NOMO-1 treated with DMSO at 0.1 percent for 48 hours (cell line): ENCODE data around the gene OSBPL9.

ENCODE experiments used
- DNase-seq: peaks from one replicate; lab custom pipeline; 2025; ENCODE audit not compliant: unreplicated experiment; lab: John Stamatoyannopoulos, UW

The OSBPL9 gene

DNA sequence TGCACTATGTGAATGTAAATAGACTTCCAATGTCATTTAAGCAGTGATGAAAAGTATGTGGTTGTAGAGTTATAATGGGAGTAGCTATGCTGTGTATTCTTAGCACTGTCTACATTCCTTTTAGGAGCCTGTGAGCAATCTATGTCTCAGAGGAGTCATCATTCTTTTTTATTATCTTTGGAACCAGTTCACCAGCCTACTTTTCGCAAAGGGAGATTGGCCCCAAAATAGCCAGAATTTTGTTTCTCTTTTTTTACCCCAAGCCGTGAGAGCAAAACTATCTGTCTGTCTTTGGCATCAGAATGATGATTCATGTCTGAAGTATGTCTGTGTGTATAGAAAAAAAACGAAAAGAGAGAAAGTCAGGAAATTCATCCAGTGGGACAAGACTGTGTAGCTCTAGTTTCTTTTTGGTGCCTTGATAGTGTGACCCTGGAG lies 44.2 kb downstream of the OSBPL9 start:
- DNase-seq = no peak

DNA sequence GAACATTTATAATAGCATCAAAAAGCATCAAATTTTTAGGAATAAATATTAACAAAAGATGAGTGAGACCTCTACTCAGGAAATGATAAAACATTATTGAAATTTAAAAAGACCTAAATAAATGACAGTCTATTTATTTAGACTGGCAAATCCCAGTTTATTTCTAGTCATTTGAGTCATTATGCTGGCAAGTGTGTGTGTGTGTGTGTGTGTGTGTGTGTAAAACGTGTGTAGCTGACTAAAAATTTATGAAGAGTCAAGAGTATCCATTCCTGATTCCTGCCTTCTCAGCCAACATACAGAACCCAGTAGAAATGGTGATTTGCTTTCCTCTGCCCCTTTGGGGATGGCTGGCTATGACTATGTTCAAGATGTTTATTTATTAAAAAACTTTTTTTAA lies 46.2 kb downstream of the OSBPL9 start:
- DNase-seq = no peak

DNA sequence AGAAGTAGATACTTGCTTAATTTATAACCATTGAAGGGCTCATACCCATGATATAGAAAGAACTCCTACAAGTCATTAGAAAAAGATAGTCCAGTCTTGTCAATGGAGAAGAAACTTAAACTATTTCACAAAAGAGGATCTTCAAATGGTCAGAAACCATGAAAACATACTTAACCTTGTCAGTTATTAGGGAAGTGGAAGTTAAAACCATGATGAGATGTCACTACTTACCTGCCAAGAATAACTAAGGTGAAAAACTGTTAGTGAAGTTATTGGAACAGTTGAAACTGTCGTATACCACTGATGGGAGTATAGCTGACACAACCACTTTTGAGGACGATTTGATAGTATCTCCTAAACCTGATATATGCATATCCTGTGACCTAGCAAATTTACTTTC lies 46.8 kb downstream of the OSBPL9 start:
- peak; percentile 35 for DNase-seq

DNA sequence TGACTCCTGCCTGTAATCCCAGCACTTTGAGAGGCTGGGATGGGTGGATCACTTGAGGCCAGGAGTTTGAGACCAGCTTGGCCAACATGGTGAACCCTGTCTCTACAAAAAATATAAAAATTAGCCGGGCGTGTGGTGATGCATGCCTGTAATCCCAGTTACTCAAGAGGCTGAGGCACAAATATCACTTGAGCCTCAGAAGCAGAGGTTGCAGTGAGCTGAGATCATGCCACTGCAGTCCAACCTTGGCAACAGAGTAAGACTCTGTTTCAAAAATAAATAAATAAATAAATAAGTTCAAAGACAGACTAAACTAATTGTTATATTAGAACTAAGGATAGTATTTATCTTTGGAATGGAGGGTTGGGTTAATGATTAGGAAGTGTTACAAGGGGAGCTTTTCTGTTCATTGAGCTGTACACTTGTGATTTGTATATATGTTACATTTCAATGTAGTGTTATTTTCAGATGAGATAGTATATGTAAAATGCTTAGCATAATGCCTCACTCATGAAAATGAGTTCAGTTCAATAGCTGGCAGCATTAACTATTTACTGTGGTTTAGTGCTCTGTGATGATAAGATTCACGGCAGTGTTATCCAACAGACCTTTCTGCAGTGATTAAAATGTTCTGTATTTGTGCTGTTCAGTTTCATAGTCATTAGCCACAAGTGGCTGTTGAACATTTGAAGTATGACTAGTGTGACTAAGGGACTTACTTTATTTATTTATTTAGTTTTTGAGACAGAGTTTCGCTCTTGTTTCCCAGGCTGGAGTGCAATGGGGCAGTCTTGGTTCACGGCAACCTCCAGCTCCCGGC lies 47.7 kb downstream of the OSBPL9 start:
- no peak for DNase-seq

DNA sequence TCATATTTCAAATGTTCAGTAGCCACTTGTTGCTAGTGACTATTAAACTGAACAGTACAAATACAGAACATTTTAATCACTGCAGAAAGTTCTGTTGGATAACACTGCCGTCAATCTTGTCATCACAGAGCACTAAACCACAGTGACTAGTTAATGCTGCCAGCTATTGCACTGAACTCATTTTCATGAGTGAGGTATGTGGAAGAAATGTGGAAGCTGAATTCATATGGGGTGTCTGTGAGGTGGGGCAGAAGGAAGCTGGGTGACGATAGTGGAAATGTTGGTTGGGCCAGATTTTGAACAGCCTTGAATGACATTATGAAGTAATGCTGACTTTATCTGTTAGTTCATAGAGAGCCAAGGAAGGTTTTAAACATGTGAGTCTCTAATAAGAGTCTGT lies 49.6 kb downstream of the OSBPL9 start:
- DNase-seq = no peak

DNA sequence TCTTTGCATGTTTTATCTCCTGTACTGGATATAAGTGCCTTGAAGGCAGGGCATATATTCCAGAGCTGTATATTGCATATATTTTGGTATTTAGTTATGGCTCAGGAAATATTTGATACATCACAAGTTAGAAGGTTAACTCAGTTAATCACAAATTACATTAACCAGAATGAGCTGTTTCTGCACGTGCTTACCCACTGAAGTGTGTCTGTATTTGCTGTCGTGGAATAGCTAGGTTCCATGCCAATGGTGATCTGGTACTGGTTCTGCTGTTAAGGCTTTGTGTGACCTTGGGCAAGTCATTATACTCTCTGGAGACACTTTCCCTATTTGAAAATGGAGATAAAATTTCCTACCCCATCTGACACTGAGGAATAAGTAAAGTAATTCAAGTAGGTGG lies 50.7 kb downstream of the OSBPL9 start:
- no peak for DNase-seq

DNA sequence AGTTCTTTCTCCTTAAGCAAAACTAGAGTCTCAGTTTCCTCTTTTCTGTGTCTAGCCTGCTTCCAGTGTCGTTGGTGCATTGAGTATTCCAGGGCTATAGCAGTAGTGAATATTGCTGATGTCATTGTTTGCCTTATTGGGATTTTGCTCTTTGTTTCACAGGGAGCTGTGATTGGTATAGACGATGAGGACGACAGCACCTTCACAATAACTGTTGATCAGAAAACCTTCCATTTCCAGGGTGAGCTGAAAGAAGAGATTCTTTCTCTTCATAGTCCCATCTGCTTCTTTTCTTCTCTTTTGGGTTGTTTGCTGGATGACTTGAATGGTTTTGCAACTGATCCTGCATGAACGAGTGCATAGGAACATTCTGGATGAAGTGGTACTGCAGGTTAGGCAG lies 52.4 kb downstream of the OSBPL9 start:
- no peak for DNase-seq

DNA sequence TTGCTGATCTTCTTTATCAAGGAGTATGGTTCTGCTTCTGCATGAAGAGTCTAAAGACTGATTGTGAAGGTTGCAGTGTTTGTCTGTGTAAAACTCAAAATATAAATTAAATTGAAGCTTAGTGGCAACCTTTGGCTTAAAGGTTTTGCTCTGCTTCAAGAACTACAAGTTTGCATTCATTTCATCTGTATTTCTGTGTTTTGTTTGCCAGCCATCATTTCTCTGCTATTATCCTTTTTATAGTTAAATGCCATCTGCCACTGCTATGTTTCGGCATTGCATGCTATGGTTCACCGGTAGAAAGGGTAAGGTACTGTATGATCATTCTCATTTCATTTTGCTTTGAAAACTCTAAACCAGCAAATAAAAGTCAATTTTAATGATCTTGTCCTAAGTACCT lies 52.9 kb downstream of the OSBPL9 start:
- no peak for DNase-seq

DNA sequence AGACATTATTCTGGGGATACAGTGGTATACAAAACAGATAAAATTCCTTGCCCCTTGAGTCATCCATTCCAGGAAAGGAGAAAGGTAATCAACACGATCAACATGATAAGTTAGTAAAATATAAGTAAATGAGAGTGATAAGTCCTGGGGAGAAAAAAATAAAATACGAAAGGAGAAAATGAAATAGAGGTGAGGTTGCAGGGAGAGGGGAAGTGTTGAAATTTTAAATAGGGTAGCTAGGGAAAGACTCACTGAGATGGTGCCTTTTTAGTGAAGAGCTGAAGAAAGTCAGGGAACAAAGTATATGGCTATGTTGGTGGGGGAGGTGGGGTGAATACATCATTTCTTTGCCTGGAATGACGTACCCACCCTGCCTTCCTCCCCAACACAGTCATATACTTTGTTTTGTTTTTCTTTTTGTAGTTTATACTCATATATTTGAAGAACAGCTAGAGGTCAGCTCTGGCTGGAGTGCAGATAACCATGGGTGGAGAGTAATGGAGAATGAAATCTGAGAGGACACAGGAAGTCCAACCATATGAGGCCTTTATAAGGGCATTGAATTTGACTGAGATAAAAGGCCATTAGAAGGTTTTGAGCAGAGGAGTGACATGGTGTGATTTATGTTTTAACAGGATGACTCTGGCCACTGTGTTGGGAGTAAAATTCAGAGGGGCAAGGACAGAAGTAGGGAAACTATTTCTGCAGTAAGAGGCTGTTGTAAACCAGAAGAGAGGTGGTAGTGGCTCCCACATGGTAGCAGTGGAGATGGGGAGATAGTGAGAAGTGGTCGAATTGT lies 54.8 kb downstream of the OSBPL9 start:
- DNase-seq = no peak

DNA sequence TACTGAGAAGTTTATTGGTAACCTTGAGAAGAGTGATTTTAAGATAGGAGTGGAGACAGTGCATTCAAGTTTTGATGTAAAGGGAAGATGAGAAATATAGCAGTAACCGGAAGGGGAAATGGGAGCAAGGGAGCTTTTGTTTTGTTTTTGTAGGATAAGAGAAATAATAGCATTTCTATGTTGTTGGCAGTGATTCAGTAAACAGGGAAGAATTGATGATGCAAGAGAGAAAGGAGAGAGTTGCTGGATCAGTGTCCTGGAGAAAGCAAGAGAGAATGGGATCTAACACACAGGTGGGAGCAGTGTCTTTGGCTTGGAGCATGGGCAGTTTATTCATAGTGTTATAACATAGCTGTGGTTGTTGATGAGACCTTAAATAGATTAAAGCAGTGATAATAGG lies 56.4 kb downstream of the OSBPL9 start:
- no peak for DNase-seq

DNA sequence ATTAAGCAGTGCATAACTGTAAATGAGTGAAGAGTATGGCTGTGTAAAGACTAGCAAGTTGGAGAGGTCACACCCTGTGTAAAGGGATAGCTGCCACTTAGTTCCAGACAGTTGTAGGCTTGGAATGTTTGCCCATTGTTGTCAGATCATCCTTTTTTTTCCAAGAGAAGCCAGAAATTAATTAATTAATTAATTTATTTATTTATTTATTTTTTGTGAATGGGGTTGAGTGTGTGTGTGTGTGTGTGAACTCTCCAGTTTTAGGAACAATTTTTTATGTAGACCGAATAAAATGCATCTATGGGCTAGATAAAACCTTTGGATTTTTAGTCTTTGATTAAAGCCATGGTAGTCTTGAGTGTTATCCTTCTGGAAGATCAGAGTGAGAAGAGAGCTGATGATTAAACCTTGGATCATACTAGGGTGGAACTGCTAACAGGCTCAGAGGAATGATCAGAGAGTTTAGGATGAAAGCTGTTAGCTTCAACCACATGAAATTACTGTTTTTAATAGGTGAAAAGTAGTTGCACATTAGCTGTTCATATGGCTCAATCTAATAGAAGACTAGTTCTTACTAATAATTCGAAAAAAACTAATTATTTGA lies 58.4 kb downstream of the OSBPL9 start:
- DNase-seq = no peak

DNA sequence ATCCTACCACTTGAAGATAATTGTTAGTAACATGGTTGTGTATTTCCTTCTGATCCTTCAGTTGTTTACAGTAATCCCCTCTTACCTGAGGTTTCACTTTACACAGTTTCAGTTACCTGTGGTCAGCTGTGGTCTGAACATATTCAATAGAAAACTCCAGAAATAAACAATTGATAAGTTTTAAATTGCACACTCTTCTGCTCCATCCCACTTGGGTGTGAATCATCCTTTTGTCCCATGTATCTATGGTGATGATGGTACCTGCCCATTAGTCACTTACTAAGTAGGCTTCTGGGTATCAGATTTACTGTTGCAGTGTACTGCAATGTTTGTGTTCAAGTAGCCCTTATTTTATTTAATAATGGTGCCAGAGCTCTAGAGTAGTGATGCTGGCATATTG lies 62.5 kb downstream of the OSBPL9 start:
- DNase-seq = no peak

DNA sequence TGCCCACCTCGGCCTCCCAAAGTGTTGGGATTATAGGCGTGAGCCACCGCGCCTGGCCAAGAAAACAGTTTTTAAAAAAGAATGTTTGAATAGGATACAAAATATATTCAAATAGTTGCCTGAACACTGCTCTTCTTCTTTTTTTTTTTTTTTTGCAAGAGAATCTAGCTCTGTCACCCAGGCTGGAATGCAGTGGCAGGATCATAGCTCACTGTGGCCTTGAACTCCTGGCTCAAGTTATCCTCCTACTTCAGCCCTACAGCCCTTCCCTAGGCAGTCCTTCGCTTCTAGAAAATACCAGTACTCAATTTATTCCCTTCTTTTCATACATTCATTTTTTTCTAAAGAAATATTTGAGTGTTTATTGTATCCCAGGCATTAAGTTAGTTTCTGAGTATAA lies 67.9 kb downstream of the OSBPL9 start:
- no peak for DNase-seq

DNA sequence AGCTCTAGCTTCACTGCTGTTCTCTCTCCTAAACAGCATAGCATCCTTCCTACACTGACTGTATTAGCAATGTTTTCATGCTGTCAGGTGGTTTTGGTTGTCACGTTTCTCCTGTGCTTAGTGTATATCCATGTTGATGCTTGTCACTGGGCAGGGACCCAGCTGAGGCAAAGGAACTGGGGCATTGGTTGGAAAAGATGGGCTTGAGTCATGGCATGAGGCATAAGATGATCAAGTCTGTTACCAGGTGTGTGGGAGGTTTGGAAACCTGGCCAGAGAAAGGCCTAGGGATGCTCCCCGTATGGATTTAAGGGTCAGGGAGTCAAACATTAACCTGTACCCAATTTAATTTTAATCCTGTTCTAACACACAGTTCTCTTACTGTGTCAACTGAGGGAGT lies 69.6 kb downstream of the OSBPL9 start:
- no peak for DNase-seq

DNA sequence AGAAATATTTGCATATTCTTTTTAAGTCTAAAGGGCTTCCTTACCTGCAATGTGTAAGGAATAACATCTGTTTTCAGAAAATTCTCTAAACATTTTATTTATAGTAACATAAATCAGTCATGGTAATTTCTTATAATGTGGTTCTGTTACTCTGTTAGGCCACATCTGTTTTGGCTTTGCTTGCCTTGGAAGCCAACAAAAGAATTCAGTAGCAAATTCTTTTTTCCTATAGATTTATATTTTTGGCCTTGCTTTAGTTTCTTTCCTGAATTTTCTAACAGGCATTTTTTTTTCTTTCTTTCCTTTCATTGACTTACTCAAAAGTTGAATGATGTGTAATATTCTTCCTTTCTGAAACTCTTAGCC lies 72.2 kb downstream of the OSBPL9 start:
- no peak for DNase-seq

DNA sequence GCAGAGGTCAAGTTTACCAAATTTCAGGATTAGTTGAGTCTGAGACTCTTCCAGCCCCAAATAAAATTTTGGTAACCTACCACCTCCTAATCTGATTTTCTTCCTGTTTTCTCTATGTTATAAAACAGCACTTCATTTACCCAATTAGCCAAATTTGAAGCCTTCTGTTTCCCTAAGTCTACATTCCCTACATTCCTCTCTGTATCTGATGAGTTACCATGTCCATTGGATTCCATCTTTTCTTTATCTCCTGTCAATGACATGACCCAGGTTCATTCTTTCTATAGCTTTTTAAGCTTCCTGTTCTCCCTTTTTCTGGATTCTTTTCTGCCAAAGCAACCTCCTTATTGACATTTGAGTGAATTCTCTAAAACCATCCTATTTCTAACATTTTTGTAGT lies 72.8 kb downstream of the OSBPL9 start:
- DNase-seq = no peak

DNA sequence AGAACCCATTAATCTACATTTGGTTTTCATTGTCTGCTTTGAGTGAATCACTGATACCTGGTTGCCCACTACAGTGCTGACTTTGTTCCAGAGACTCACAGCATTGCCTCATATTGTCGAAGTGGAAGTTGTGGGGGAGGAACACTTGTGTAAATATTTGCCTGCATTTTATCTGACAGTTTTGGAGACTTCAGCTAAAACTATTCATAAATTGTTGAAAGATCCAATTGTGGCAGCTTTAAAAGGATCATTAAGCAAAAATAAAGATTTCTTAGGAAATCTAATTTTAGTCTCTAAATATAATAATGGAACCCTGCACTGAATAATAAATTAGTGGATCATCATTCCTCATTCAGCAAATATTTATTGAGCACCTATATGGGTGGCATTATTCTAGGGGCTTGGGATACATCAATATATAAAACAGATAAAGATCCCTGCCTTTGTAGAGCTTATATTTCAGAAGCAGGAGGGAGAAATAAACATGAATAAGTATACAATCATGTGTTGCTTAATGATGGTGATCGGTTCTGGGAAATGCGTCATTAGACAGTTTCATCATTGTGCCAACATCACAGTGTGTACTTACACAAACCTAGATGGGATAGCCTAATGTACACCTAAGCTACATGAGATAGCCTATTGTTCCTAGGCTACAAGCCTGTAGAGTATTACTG lies 73.5 kb downstream of the OSBPL9 start:
- peak; percentile 26 for DNase-seq

DNA sequence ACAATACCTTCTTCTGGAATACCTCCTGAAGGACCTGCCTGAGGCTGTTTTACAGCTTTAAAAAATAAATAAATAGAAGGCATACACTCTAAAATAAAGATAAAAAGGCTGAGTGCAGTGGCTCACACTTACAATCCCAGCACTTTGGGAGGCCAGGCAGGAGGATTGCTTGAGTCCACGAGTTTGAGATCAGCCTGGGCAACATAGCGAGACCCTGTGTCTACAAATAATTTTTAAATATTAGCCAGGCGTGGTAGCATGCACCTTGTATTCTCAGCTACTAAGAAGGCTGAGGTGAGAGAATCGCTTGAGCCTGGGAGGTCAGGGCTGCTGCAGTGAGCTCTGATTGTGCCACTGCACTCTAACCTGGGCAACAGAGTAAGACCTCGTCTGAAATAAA lies 75.0 kb downstream of the OSBPL9 start:
- no peak for DNase-seq

DNA sequence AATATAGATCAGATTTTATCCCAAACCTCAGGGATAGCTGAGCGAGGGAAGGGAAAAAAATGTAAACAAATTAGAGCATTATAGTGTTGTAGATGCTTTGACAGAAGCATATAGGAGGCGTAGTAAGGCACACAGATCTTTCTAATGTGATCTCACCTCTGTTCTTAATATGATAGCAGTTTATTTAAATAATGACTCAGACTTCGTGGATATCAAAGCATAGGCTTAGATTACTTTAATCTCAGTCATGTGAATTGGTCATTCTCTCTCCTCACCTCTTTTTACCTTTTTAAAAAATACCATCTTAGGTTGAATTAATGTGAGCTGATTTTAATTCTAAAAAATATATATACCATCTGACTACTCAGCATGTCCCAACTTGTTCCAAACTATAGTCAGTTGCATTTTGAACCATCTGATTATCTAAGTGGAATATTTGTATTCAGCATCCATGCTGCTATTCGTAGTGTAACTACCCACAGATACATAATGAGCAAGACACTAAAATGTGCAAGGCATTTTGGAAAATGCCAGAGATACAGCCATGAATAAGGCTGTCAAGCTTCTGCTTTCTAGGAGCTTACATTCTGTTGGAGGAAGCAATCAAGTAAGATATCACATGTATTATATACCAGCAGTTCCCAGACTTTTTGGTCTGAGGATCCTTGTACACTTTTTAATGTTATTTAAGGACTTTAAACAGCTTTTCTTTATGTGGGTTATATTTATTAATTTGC lies 76.7 kb downstream of the OSBPL9 start:
- DNase-seq = no peak

DNA sequence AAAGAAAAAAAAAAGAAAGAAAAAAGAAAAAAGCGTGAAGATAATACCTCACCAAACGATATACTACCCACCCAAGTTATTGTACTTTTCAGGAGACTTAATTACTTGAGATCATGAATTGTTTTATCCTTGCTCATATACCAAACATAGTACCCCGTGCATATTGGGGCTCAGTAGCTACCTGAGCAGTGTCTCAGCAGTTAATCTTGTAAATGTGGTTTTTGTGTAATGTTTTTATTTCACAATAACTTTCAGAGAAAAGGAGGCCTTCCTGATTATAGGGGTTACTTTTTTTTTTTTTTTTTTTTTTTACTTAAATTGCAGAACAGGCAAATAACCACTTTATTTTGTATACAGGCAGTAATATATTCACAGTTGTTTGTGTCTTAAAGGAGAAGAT lies 80.3 kb downstream of the OSBPL9 start:
- DNase-seq = peak; percentile 35

DNA sequence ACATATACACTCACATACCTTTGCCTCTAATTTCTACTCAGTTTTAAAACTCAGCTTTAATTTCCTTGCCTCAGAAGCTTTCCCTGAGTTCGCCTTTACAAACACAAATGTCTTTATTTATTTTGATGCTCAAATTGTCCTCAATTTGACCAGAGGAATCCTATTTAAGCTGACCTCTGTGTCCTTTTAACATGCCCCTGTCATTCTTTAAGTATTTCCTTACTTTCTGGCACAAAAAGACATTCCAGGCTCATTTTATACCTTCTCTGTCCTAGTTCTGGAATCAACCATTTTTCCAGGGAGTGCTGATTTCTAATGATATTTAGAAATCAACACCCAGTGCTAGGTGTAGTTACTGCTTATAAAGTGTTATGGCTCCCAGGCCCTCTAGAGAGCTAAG lies 82.5 kb downstream of the OSBPL9 start:
- no peak for DNase-seq
